Gastroesophageal sphincter (tissue), 4 donors: ENCODE data around the gene GNA14. TPM values are rescaled to one million over a fixed set of nuclear protein-coding genes. Genes with fewer than 3 reads are reported as not detected.
"Not testable (repeated sequence)": the region's sequence is repeated elsewhere in the genome, so short reads cannot be mapped to it uniquely, and the experiment has no call there.

Experiments
- ATAC-seq: fragments of 150-250 bp; one replicate; pipeline ENCODE4 v1.9.1; 2016; ENCODE audit warnings: mild to moderate bottlenecking, moderate library complexity
- H3K27ac ChIP-seq, 4 donors: fragments of 200-600 bp; sonication (generic) in 3 of 4; 1 replicate in 3 of 4; 2 replicates in 1 of 4; pipeline ENCODE4 v1.5.1; 2016 to 2019
- H3K27me3 ChIP-seq: fragments of 200-600 bp; sonication (generic); one replicate; pipeline ENCODE4 v1.5.1; 2019
- H3K36me3 ChIP-seq, 2 donors: fragments of 200-600 bp; sonication (generic); one replicate each; pipeline ENCODE4 v1.5.1; 2019; ENCODE audit warnings: control low read depth in 1 of 2
- H3K4me1 ChIP-seq, 3 donors: fragments of 200-600 bp; sonication (generic); 1 replicate in 2 of 3; 2 replicates in 1 of 3; pipeline ENCODE4 v1.5.1; 2016 to 2019; ENCODE audit warnings: control low read depth in 2 of 3
- H3K4me3 ChIP-seq, 2 donors: fragments of 200-600 bp; sonication (generic); one replicate each; pipeline ENCODE4 v1.5.1; 2019; ENCODE audit warnings: mild to moderate bottlenecking in 1 of 2, moderate library complexity in 1 of 2
- H3K9me3 ChIP-seq, 3 donors: fragments of 200-600 bp; sonication (generic); one replicate each; pipeline ENCODE4 v1.5.1; 2017 to 2019; ENCODE audit warnings: control low read depth in 2 of 3
- CTCF ChIP-seq, 4 experiments: fragments of 200-600 bp in 2 of 4; fragments of 450-650 bp in 2 of 4; sonication (generic) in 1 of 4; IDR thresholded peaks; one replicate each; pipeline ENCODE4 v1.5.1; 2017 to 2019; ENCODE audit warnings: antibody characterized with exemption in 4 of 4, mild to moderate bottlenecking in 2 of 4, moderate library complexity in 2 of 4
- EP300 ChIP-seq: sonication (generic); formaldehyde crosslinking; IDR thresholded peaks from one replicate; pipeline ENCODE4 v1.6.1; 2017; ENCODE audit warnings: antibody characterized with exemption, mild to moderate bottlenecking
- POLR2A ChIP-seq, 2 donors: fragments of 450-650 bp; IDR thresholded peaks; one replicate each; pipeline ENCODE4 v1.6.1; 2017; ENCODE audit warnings: antibody characterized with exemption in 2 of 2, mild to moderate bottlenecking in 2 of 2, moderate library complexity in 1 of 2
- POLR2AphosphoS5 ChIP-seq: sonication (generic); formaldehyde crosslinking; IDR thresholded peaks from one replicate; pipeline ENCODE4 v1.6.1; 2017; ENCODE audit warnings: antibody characterized with exemption
- WGBS, 2 donors: methylation state at CpG; one replicate each; pipeline ENCODE4 v1.1.5; 2018; ENCODE audit warnings: low coverage in 1 of 2; 5-methylcytosine and 5-hydroxymethylcytosine counted together
- total RNA-seq, 4 donors: library from RNA; depleted of rRNA; stranded (reverse); fragments of >200 nt; gene quantifications; one replicate each; pipeline ENCODE4 v1.1.0, GENCODE V29; 2016

GNA14 gene
- total RNA-seq, 4 donors from 2014 or later = 3.9 to 6.4 (median 5.1) TPM

GRCh38 chr9:77586591-77586990, 61.5 kb downstream of the GNA14 start:
- WGBS, 2 donors = 86% methylated on average over 12 of the region's 12 CpGs; no CpG with 5 or more reads in 1 of the 2 donors
- ATAC-seq = no peak

GRCh38 chr9:77585335-77585786, 62.8 kb downstream of the GNA14 start:
- TF ChIP-seq CTCF (IDR thresholded peaks at IDR 0.05) (no peak), EP300 (no peak), POLR2A (IDR thresholded peaks at IDR 0.05) (no peak), POLR2AphosphoS5 (no peak)
- peaks cover 0 to 10% (median 5%) of the 10 kb centered on the region in 3 donors for H3K4me1 ChIP-seq
- WGBS, 2 donors = 65 to 83% methylated on average over 2 of the region's 2 CpGs
- no peak overlapping the region for H3K4me3 ChIP-seq
- H3K36me3 ChIP-seq = no peaks in the 10 kb centered on the region
- no peak overlapping the region for H3K27ac ChIP-seq
- no peaks in the 10 kb centered on the region for H3K27me3 ChIP-seq
- H3K9me3 ChIP-seq = no peaks in the 10 kb centered on the region
- no peak for ATAC-seq

More at GRCh38 chr9:77586591-77586990, 61.5 kb downstream of the GNA14 start:
- no peaks in the 10 kb centered on the region for H3K9me3 ChIP-seq
- no peaks in the 10 kb centered on the region for H3K36me3 ChIP-seq
- H3K4me1 ChIP-seq = peaks cover 0 to 10% (median 5%) of the 10 kb centered on the region in 3 donors
- H3K4me3 ChIP-seq = no peak overlapping the region
- H3K27me3 ChIP-seq = no peaks in the 10 kb centered on the region
- TF ChIP-seq EP300 (no peak), CTCF (IDR thresholded peaks at IDR 0.05) (no peak), POLR2AphosphoS5 (no peak), POLR2A (IDR thresholded peaks at IDR 0.05) (no peak)
- H3K27ac ChIP-seq = no peak overlapping the region

- ATAC-seq, H3K27ac ChIP-seq, H3K9me3 ChIP-seq, H3K4me3 ChIP-seq, H3K27me3 ChIP-seq, H3K36me3 ChIP-seq: not testable (repeated sequence)
- H3K4me1 ChIP-seq = peaks cover 0 to 10% (median 5%) of the 10 kb centered on the region in 3 donors
- WGBS, 2 donors = 90 to 97% methylated on average over 4 of the region's 4 CpGs
Observed at GRCh38 chr9:77584927-77585326, 63.2 kb downstream of the GNA14 start.

- Histone ChIP-seq H3K27ac (no peak overlapping the region), H3K36me3 (no peaks in the 10 kb centered on the region), H3K9me3 (no peaks in the 10 kb centered on the region), H3K4me3 (no peak overlapping the region), H3K4me1 (peaks cover 0 to 3% (median 0%) of the 10 kb centered on the region in 3 donors), H3K27me3 (no peaks in the 10 kb centered on the region)
- TF ChIP-seq EP300 (no peak), POLR2AphosphoS5 (no peak), POLR2A (IDR thresholded peaks at IDR 0.05) (no peak), CTCF (IDR thresholded peaks at IDR 0.05) (no peak)
- no peak for ATAC-seq
- WGBS, 2 donors = 17 to 33% methylated on average over 3 to 5 of the region's 5 CpGs
Observed at GRCh38 chr9:77582961-77583576, 65.1 kb downstream of the GNA14 start.

GRCh38 chr9:77582525-77582924, 65.6 kb downstream of the GNA14 start:
- H3K4me1 ChIP-seq = no peaks in the 10 kb centered on the region
- no peak for ATAC-seq
- H3K27ac ChIP-seq = no peak overlapping the region
- H3K4me3 ChIP-seq = no peak overlapping the region
- H3K27me3 ChIP-seq = no peaks in the 10 kb centered on the region
- no peaks in the 10 kb centered on the region for H3K36me3 ChIP-seq
- no peaks in the 10 kb centered on the region for H3K9me3 ChIP-seq
- TF ChIP-seq POLR2AphosphoS5 (no peak), CTCF (IDR thresholded peaks at IDR 0.05) (no peak), EP300 (no peak), POLR2A (IDR thresholded peaks at IDR 0.05) (no peak)
- WGBS, 2 donors = 73 to 84% methylated on average over 2 to 3 of the region's 3 CpGs
